ENCODE measurements around the gene HSP90B1.

HSP90B1 gene

DNA sequence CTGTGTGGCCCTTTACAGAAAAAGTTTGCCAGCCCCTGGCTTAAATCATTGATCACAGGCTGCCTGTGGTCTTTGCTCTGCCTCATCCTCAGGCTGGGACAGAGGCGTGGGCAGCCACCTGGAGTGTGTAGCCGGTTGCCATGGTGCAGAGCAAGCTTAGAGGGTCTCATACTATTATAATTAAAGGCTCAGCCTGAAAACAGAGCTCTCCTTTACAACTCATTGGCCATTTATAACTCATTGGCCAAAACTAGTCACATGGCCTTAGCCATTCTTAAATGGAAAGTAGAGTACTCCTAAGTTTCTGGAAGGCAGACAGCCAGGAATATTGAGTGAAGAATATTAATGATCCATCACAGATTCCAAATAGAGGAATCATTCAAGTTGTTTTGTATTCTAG, 3.0 kb downstream of the HSP90B1 start:
- CTCF ChIA-PET: no interaction called here
- TF ChIP-seq NFRKB (IDR thresholded peaks at IDR 0.05): no peak
- no peak for TF ChIP-seq HDGF (IDR thresholded peaks at IDR 0.05; ENCODE audit: borderline replicate concordance)
- no peak for TF ChIP-seq ARNT (IDR thresholded peaks at IDR 0.05)
- no peak for TF ChIP-seq BHLHE40 (IDR thresholded peaks at IDR 0.05; ENCODE audit: borderline replicate concordance)
- TF ChIP-seq SUZ12 (IDR thresholded peaks at IDR 0.05): no peak
- TF ChIP-seq L3MBTL2 (conservative IDR thresholded peaks at IDR 0.05): no peak
- TF ChIP-seq FOXM1 (IDR thresholded peaks at IDR 0.05; ENCODE audit: borderline replicate concordance): no peak
- no peak for TF ChIP-seq FOXK2 (IDR thresholded peaks at IDR 0.05)
- no peak for TF ChIP-seq TARDBP (IDR thresholded peaks at IDR 0.05)
- no peak for TF ChIP-seq CTBP1 (IDR thresholded peaks at IDR 0.05; ENCODE audit: borderline replicate concordance)
- TF ChIP-seq ZNF384 (IDR thresholded peaks at IDR 0.05): no peak
- no peak for TF ChIP-seq LEF1 (IDR thresholded peaks at IDR 0.05; ENCODE audit: borderline replicate concordance)
- no peak for TF ChIP-seq FOXA1 (IDR thresholded peaks at IDR 0.05)
- POLR2A ChIA-PET: interaction anchor here (0.6 kb wide), 1 partner anchor 46 kb away, joined by 3 read pairs; no protein-coding TSS in a partner anchor
- DNase-seq (ENCODE audit: extremely low spot score): no peak

DNA sequence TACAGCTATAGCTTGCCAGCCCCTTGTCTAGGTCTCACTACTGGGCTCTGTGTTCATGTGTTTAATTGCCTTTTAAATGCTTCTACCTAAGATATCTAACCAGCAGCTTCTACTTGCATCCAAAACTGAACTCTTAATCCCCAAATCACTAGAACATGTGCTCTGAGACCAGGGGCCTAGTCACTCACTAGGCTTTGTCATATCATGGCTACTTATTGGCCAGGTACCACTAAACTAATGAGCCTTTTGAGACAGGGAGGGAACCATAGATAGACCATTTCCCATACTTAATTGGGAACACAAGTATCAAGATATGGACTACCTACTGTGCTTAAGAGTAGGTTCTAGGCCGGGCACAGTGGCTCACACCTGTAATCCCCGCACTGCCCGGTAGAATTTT, 6.5 kb downstream of the HSP90B1 start:
- TF ChIP-seq LEF1 (IDR thresholded peaks at IDR 0.05; ENCODE audit: borderline replicate concordance) (no peak), L3MBTL2 (conservative IDR thresholded peaks at IDR 0.05) (no peak), CTBP1 (IDR thresholded peaks at IDR 0.05; ENCODE audit: borderline replicate concordance) (no peak), HDGF (IDR thresholded peaks at IDR 0.05; ENCODE audit: borderline replicate concordance) (no peak), SUZ12 (IDR thresholded peaks at IDR 0.05) (no peak)

DNA sequence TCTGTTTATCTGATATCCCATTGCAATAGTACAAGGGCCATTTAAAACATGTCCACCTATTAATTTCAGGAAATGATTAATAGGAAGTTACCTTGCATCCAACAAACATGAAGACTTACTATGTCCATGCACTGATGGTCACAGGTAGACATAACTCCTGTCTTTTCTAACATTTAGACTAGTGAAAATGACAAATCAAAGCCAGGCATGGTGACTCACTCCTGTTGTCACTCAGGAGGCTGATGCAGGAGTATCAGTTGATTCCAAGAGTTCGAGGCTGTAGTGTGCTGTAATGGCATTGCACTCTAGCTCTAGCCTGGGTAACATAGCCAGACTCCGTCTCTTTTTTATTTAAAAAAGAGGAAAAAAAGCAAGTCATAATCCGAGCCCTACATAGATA, 14.8 kb downstream of the HSP90B1 start:
- no peak for TF ChIP-seq CTBP1 (IDR thresholded peaks at IDR 0.05; ENCODE audit: borderline replicate concordance)
- no peak for TF ChIP-seq HDGF (IDR thresholded peaks at IDR 0.05; ENCODE audit: borderline replicate concordance)
- no peak for TF ChIP-seq BHLHE40 (IDR thresholded peaks at IDR 0.05; ENCODE audit: borderline replicate concordance)
- no peak for TF ChIP-seq FOXK2 (IDR thresholded peaks at IDR 0.05)
- TF ChIP-seq ELF4 (IDR thresholded peaks at IDR 0.05): 0 out of 2 replicates have a peak, but pooled peaks have one; percentile 14
- TF ChIP-seq LEF1 (IDR thresholded peaks at IDR 0.05; ENCODE audit: borderline replicate concordance): no peak
- DNase-seq (ENCODE audit: extremely low spot score): no peak
- ChIA-PET POLR2A (interaction anchor here (1.4 kb wide), 1 partner anchor 15 kb away, joined by 6 read pairs; the partner anchor contains the start of gene HSP90B1), CTCF (interaction anchor here (0.6 kb wide), 1 partner anchor 74 kb away, joined by 8 read pairs; no protein-coding TSS in a partner anchor)

More for the DNA sequence above, 6.5 kb downstream of the HSP90B1 start:
- no peak for DNase-seq (ENCODE audit: extremely low spot score)
- CTCF ChIA-PET: no interaction called here
- POLR2A ChIA-PET: no interaction called here

DNA sequence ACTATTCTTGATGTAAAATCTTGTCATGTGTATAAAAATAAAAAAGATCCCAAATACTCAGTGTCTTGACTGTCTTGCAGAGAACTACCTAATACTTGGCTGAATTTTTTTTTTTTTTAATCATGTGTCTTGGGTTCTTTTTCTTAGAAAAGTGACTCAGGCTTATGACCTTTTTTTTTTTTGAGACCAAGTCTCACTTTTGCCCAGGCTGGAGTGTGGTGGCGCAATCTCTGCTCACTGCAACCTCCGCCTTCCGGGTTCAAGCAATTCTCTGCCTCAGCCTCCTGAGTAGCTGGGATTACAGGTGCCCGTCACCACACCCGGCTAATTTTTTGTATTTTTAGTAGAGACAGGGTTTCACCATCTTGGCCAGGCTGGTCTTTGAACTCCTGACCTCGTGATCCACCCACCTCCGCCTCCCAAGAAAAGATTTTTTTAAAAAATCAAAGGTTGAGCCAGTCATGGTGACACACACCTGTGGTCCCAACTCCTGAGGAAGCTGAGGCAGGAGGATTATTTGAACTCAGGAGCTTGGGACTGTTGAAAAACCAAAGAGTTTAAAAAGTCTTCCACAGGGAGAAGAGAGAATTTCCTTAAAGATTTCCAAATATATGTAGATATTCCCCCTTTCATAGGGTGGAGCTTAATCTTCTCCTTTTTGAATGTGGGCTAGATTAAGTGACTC, 17.8 kb downstream of the HSP90B1 start:
- ChIA-PET CTCF (no interaction called here), POLR2A (interaction anchor here (2.4 kb wide), 1 partner anchor 18 kb away, joined by 11 read pairs; the partner anchor contains the start of gene TDG)
- TF ChIP-seq FOXK2 (IDR thresholded peaks at IDR 0.05) (no peak), NFRKB (IDR thresholded peaks at IDR 0.05) (no peak), L3MBTL2 (conservative IDR thresholded peaks at IDR 0.05) (no peak), LEF1 (IDR thresholded peaks at IDR 0.05; ENCODE audit: borderline replicate concordance) (no peak), SP1 (IDR thresholded peaks at IDR 0.05) (no peak), HDGF (IDR thresholded peaks at IDR 0.05; ENCODE audit: borderline replicate concordance) (no peak), FOXA1 (IDR thresholded peaks at IDR 0.05) (no peak), FOXM1 (IDR thresholded peaks at IDR 0.05; ENCODE audit: borderline replicate concordance) (no peak)
- TF ChIP-seq, protein P1, sequence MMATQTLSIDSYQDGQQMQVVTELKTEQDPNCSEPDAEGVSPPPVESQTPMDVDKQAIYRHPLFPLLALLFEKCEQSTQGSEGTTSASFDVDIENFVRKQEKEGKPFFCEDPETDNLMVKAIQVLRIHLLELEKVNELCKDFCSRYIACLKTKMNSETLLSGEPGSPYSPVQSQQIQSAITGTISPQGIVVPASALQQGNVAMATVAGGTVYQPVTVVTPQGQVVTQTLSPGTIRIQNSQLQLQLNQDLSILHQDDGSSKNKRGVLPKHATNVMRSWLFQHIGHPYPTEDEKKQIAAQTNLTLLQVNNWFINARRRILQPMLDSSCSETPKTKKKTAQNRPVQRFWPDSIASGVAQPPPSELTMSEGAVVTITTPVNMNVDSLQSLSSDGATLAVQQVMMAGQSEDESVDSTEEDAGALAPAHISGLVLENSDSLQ (IDR thresholded peaks at IDR 0.05): no peak
- no peak for DNase-seq (ENCODE audit: extremely low spot score)

DNA sequence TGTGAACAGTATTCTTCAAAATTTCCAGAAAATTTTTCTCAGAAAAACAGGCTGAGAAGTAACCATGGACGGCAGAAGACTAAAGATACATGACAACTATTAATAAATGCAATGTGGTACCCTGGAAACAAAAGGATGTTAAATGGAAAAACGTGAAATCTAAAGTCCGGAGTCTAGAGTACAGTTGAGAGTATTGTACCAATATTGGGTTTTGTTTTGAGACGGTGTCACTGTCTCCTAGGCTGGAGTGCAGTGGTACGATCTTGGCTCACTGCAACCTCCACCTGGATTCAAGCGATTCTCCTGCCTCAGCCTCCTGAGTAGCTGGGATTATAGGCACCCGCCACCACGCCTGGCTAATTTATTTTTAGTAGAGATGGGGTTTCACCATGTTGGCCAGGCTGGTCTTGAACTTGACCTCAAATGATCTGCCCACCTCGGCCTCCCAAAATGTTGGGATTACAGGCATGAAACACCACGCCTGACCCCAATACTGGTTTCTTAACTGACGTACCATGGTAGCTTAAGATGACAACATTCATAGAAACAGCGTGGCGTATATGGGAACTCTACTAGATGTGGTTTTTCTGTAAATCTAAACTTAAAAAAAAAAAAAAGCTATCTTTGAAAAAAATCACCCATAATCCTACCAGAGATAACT, 18.7 kb downstream of the HSP90B1 start:
- DNase-seq (ENCODE audit: extremely low spot score): no peak
- ChIA-PET POLR2A (interaction anchor here (0.6 to 2.4 kb wide), 2 partner anchors 17 to 33 kb away, joined by 3 to 11 read pairs; partner anchors contain the start of gene TDG), CTCF (no interaction called here)
- TF ChIP-seq, protein P1 (IDR thresholded peaks at IDR 0.05): no peak
- TF ChIP-seq FOXM1 (IDR thresholded peaks at IDR 0.05; ENCODE audit: borderline replicate concordance) (no peak), FOXK2 (IDR thresholded peaks at IDR 0.05) (no peak), HDGF (IDR thresholded peaks at IDR 0.05; ENCODE audit: borderline replicate concordance) (no peak), TARDBP (IDR thresholded peaks at IDR 0.05) (no peak), BHLHE40 (IDR thresholded peaks at IDR 0.05; ENCODE audit: borderline replicate concordance) (no peak), FOXA1 (IDR thresholded peaks at IDR 0.05) (no peak), ELF4 (IDR thresholded peaks at IDR 0.05) (no peak), NFRKB (IDR thresholded peaks at IDR 0.05) (no peak), CTBP1 (IDR thresholded peaks at IDR 0.05; ENCODE audit: borderline replicate concordance) (no peak), ZNF384 (IDR thresholded peaks at IDR 0.05) (no peak), L3MBTL2 (conservative IDR thresholded peaks at IDR 0.05) (no peak)

DNA sequence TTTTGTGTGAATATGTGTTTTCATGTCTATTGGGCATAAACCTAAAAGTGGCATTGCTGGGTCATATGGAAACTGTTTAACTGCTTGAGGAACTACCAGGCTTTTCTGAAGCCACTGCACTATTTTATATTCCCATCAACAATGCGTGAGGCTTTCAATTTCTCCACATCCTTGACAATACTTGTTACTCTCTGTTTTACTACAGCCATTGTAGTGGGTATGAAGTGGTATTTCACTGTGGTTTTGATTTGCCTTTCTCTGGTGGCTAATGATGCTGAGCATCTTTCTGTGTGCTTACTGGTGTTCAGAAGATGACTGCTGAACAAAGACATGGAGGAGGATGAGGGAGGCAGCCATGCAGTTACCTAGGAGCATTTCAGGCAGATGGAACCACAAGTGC, 22.3 kb downstream of the HSP90B1 start:
- no peak for TF ChIP-seq ZNF384 (IDR thresholded peaks at IDR 0.05)
- no peak for TF ChIP-seq SUZ12 (IDR thresholded peaks at IDR 0.05)
- TF ChIP-seq SP1 (IDR thresholded peaks at IDR 0.05): no peak
- TF ChIP-seq FOXK2 (IDR thresholded peaks at IDR 0.05): no peak
- TF ChIP-seq, protein P1 (IDR thresholded peaks at IDR 0.05): no peak
- no peak for TF ChIP-seq ARNT (IDR thresholded peaks at IDR 0.05)
- TF ChIP-seq HDGF (IDR thresholded peaks at IDR 0.05; ENCODE audit: borderline replicate concordance): no peak
- TF ChIP-seq FOXM1 (IDR thresholded peaks at IDR 0.05; ENCODE audit: borderline replicate concordance): no peak
- no peak for DNase-seq (ENCODE audit: extremely low spot score)
- CTCF ChIA-PET: no interaction called here
- POLR2A ChIA-PET: interaction anchor here (4.8 to 6.6 kb wide), 2 partner anchors 14 to 23 kb away, joined by 26 to 111 read pairs; partner anchors contain the start of genes HSP90B1 and TDG

All from HEK293T (cell line).